Activated T-cell treated with anti-CD3 and anti-CD28 coated beads, Interleukin-2, amount 50 U/mL, for 1 hour (primary cell): ENCODE results near the gene CDC34.
A peak's percentile ranks its signal among the peaks of the same experiment; 100 is the strongest.

Source experiments
- DNase-seq: peaks from one replicate; pipeline ENCODE4 v3.0.0-alpha.2; 2020

The CDC34 gene

GRCh38 chr19:497869-498510 is 33.6 kb upstream of the CDC34 start:
- DNase-seq = no peak

GRCh38 chr19:498511-498891 is 33.1 kb upstream of the CDC34 start:
- DNase-seq = no peak

DNA sequence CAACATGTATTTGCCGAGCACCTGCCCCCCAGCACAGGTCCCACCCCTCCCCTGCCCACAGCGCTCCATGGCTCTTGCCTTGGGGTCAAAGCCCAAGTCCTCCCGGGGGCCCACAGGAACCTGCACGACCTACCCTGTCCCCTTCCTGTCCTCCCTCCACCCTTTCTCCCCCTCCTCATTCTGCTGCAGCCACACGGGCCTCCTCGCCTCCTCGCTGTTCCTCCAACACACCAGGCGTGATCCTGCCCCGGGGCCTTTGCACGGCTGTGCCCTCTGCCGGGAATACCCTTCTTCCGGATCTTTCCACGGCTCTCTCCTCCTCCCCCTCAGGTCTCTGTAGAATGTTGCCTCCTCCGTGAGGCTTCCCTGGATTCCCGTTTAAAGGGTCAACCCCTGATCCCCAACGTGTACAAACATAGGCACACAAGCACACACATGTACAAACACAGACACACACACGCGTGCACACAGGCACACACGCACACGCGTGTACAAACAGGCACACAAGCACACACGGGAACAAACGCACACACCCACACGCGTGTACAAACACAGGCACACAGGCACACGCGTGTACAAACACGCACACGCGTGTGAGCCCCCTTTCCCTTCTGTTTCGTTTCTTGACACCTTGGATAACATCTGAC is 32.5 kb upstream of the CDC34 start:
- no peak for DNase-seq

- DNase-seq = no peak
Observed at GRCh38 chr19:501646-502045, 29.9 kb upstream of the CDC34 start.

DNA sequence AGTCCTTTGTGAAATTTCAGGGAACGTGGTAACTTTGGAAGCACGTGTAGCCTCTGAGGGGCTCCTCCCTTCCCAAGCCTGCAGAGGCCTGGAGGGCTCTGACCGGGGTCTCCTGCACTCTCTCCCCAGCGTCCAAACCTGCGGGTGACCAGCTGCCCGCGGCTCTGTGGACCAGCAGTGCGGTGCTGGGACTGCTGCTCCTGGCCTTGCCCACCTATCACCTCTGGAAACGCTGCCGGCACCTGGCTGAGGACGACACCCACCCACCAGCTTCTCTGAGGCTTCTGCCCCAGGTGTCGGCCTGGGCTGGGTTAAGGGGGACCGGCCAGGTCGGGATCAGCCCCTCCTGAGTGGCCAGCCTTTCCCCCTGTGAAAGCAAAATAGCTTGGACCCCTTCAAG is 26.9 kb upstream of the CDC34 start:
- DNase-seq = no peak

DNA sequence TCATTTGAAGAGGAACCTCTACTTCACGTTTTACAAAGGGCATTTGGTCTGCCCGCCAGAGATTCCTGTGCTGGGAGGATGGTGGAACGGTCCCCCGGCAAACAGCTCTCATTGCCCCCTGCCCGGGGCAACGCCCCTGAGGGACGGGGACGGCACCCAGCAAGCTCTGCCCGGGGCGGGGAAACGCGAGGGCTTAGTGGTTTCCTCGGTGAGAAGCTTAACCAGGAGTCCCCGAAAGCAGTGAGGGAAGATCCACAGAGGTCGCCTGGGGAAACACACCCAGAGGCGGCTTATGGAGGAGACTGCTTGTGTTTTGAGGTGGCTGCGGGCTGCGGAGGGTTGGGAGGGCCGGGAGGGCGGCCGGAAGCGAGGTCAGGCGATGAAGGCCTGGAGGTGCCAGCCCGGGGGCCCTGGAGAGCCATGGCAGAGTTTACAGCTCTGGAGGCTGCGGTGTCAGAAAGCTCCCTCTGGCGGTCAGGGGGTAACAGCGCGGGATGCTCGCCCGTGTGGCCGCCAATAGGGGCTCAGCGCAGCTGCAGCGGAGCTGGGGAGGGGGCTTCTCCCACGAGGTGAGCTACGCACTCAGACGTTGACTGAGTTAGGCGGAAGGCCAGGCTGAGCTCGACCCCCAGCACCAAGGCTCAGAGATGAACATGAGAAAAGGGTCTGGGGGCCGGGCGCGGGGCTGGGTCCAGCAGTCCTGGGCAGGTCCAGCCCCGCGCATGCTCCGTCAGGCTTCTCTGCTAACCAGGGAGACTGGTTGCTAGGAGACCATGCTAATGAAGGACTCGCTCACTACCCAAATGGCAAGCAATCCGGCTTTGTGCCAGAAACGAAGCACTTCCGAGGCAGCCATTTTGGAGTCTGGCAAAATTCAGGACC is 24.9 kb upstream of the CDC34 start:
- peak; percentile 93 for DNase-seq

DNA sequence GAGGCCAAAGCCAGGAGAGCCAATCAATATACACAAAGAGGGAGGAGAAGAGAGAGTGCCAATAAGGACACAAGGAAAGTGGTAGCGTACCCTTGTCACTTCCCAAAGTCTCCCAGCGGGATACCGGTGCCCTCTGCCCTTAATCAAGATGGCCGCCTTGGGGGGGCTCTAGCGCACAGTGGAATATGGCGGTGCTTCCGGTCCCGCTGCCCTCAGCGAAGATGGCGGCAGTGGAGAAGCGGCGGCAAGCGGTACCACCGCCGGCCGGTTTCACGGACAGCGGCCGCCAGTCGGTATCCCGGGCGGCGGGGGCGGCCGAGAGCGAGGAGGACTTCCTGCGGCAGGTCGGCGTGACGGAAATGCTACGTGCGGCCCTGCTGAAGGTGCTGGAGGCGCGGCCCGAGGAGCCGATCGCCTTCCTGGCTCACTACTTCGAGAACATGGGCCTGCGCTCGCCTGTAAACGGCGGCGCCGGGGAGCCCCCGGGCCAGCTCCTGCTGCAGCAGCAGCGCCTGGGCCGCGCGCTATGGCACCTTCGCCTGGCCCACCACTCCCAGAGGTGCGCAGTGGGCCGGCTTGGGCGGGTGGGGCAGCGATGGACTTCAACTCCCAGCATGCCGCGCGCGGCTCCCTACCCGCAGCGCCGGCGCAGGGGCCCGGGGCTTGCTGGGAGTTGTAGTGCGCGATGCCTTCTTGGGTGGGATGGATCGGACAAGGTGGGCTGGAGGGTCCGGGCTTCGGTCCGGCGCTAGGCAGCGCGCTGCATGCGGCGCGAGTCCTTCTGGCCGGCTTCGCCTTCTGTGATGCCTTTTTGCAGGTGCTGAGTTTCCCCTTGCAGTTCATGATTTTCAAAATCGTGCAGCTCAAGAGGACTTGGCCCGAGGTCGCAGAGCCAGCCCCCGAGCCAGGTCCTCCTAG is 24.0 kb upstream of the CDC34 start, which contains the start of gene TPGS1:
Gene TPGS1 (plus strand): TSS at position 212 of the 918 bp plus-strand sequence. CDS start 10 bp downstream, at position 222.
- DNase-seq = peak; percentile 87

- no peak for DNase-seq
Observed at GRCh38 chr19:508204-509150, 23.1 kb upstream of the CDC34 start.

DNA sequence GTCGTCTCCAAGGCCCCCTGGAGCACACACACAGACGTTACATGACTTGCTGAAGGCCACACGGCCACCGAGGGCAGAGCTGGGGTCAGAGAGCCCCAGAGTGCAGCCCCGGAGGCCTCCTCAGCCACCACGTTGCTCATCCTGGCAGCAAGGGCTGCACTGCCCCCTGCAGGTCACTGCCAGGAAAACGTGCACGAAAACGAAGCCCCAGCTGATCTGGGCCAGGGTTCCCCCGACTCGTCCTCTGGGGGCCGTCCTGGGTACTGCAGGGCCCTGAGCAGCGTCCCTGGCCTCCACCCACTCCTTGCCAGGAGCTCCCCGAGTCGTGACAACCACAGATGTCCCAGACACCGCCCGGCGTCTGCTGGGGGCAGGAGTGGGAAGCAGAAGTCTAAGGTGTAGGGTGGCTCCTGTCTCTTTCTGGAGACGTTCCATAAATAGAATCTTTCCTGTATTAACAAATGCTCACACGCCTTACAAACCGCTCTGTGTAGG is 20.9 kb upstream of the CDC34 start:
- peak; percentile 96 for DNase-seq

- DNase-seq = peak; percentile 89
Observed at GRCh38 chr19:511101-511851, 20.3 kb upstream of the CDC34 start.

GRCh38 chr19:512547-513365 is 18.8 kb upstream of the CDC34 start:
- no peak for DNase-seq

DNA sequence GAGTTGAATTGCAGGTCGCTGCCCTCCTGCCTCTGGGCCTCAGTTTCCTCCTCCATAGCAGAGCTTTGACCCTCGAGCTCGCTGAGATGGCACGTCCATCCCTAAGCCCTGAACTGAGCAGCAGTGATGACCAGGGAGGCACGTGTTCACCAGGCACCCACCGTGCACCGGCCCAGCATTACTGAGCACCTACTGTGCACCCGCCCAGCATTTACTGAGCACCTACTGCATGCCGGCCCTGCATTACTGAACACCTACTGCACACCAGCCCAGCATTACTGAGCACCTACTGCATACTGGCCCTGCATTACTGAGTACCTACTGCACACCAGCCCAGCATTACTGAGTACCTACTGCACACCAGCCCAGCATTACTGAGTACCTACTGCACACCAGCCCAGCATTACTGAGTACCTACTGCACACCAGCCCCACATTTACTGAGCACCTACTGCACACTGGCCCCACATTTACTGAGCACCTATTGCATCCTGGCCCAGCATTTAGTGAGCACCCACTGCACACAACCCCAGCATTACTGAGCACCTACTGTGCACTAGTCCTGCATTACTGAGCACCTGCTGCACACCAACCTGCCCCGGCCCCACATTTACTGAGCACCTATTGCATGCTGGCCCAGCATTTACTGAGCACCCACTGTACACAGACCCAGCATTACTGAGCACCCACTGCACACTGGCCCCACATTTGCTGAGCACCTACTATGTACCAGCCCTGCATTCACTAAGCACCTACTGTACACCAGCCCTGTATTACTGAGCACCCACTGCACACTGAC is 18.0 kb upstream of the CDC34 start:
- no peak for DNase-seq

DNA sequence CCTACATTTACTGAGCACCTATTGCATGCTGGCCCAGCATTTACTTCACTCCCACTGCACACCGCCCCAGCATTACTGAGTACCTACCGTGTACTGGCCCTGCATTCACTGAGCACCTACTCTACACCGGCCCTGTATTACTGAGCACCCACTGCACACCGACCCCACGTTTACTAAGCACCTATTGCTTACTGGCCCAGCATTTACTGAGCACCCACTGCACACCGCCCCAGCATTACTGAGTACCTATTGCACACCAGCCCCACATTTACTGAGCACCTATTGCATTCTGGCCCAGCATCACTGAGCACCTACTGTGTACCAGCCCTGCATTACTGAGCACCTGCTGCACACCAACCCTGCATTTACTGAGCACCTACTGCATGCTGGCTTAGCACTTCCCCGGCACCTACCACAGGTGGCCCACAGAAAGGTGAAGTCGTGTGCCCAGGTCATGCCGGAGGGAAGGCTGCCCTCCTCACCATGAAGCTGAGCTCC is 17.3 kb upstream of the CDC34 start:
- no peak for DNase-seq

- no peak for DNase-seq
Observed at GRCh38 chr19:517721-518597, 13.6 kb upstream of the CDC34 start.

DNA sequence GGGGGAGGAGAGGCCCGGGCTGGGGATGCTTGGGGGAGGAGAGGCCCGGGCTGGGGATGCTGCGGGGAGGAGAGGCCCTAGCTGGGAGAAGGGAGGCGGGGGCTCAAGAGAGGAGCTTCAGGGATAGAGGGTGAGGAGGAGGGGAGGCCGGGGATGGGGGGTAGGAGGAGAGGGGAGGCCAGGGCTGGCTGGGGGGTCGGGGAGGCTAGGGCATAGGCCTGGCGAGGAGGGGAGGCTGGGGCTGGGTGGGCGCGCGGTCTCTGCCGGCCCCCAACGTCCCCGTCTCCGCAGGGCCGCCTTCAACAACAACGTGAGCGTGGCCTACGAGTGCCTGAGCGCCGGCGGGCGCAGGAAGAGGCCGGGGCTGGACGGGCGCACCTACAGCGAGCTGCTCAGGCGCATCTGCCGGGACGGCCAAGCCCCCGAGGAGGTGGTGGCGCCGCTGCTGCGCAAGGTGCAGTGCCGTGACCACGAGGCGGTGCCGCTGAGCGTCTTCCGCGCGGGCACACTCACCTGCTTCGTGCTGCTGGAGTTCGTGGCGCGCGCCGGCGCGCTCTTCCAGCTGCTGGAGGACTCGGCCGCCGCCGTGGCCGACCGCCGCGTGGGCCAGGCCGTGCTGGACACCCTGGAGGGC is 12.8 kb upstream of the CDC34 start:
- peak; percentile 77 for DNase-seq

DNA sequence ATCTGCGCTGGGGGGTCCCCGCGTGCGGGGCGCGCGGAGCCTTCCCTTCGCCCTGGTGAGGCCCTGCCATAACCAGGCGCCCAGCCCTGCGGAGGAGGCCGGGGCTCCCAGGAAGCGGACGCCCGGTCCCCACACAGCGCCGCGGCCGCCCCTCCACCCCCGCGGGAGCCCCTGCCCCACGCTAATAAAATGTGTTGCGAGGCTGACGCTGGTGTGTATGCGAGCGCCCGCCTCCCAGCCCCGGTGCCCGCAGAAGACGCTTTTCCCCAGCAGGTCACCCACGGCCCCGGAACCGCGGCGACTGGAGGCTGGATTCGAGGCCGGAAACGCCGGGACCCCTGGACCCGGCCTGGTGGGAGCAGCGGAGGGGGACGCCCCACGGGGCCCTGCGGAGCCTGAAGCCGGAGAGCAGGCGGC is 12.1 kb upstream of the CDC34 start:
- DNase-seq = no peak

GRCh38 chr19:522726-523125 is 8.8 kb upstream of the CDC34 start:
- DNase-seq = no peak
